Trophoblast cell (in vitro differentiated cells and primary cell): ENCODE measurements around the gene MX2.

Experiments
- DNase-seq, 2 donors: peaks; one replicate each; pipeline ENCODE4 v3.0.0-alpha.2; 2016
- H2AFZ ChIP-seq: 2 replicates; pipeline ENCODE4 v1.6.1; 2013; ENCODE audit warnings: low read length, moderate library complexity, mild to moderate bottlenecking; ENCODE audit not compliant: insufficient read depth, poor library complexity
- H2AK5ac ChIP-seq: 2 replicates; pipeline ENCODE4 v1.6.1; 2013; ENCODE audit warnings: mild to moderate bottlenecking, low read length
- H2BK120ac ChIP-seq: 2 replicates; pipeline ENCODE4 v1.6.1; 2013; ENCODE audit warnings: low read length, mild to moderate bottlenecking, moderate library complexity; ENCODE audit not compliant: insufficient read depth, poor library complexity
- H2BK12ac ChIP-seq: 2 replicates; pipeline ENCODE4 v1.6.1; 2013; ENCODE audit warnings: mild to moderate bottlenecking, low read length, moderate library complexity
- H2BK5ac ChIP-seq: 2 replicates; pipeline ENCODE4 v1.6.1; 2013; ENCODE audit warnings: low read length, low read depth, moderate library complexity, mild to moderate bottlenecking; ENCODE audit not compliant: poor library complexity
- H3K14ac ChIP-seq: 2 replicates; pipeline ENCODE4 v1.6.1; 2013; ENCODE audit warnings: mild to moderate bottlenecking, low read length
- H3K18ac ChIP-seq: 2 replicates; pipeline ENCODE4 v1.6.1; 2013; ENCODE audit warnings: mild to moderate bottlenecking, low read length
- H3K23ac ChIP-seq: 2 replicates; pipeline ENCODE4 v1.6.1; 2013; ENCODE audit warnings: low read length
- H3K27ac ChIP-seq: 2 replicates; pipeline ENCODE4 v1.5.1; 2013; ENCODE audit warnings: low read depth, mild to moderate bottlenecking, inconsistent platforms, low read length, moderate library complexity
- H3K27me3 ChIP-seq: 2 replicates; pipeline ENCODE4 v1.6.1; 2013; ENCODE audit warnings: inconsistent platforms, mild to moderate bottlenecking, low read length, moderate library complexity; ENCODE audit not compliant: insufficient read depth
- H3K36me3 ChIP-seq, 2 experiments: 1 replicate in 1 of 2; 2 replicates in 1 of 2; pipeline ENCODE4 v1.6.1; 2013; ENCODE audit warnings: low read length in 2 of 2, mild to moderate bottlenecking in 2 of 2, moderate library complexity in 1 of 2; ENCODE audit not compliant: insufficient read depth in 2 of 2, control insufficient read depth in 1 of 2
- H3K4ac ChIP-seq: 2 replicates; pipeline ENCODE4 v1.6.1; 2013; ENCODE audit warnings: low read depth, mild to moderate bottlenecking, low read length, moderate library complexity
- H3K4me1 ChIP-seq, 2 experiments: 1 replicate in 1 of 2; 2 replicates in 1 of 2; pipeline ENCODE4 v1.6.1; 2013; ENCODE audit warnings: low read length in 2 of 2, mild to moderate bottlenecking in 2 of 2, moderate library complexity in 1 of 2; ENCODE audit not compliant: insufficient read depth in 2 of 2, control insufficient read depth in 1 of 2
- H3K4me2 ChIP-seq: 2 replicates; pipeline ENCODE4 v1.6.1; 2013; ENCODE audit warnings: inconsistent platforms, mild to moderate bottlenecking, low read length, moderate library complexity
- H3K4me3 ChIP-seq: 2 replicates; pipeline ENCODE4 v1.5.1; 2013; ENCODE audit warnings: mild to moderate bottlenecking, low read depth, low read length, inconsistent platforms
- H3K79me1 ChIP-seq: one replicate; pipeline ENCODE4 v1.6.1; 2013; ENCODE audit warnings: low read length
- H3K79me2 ChIP-seq: 2 replicates; pipeline ENCODE4 v1.6.1; 2013; ENCODE audit warnings: low read length, mild to moderate bottlenecking; ENCODE audit not compliant: control insufficient read depth, insufficient read depth, poor library complexity
- H3K9ac ChIP-seq: 2 replicates; pipeline ENCODE4 v1.6.1; 2013; ENCODE audit warnings: mild to moderate bottlenecking, low read length
- H3K9me3 ChIP-seq: 2 replicates; pipeline ENCODE4 v1.6.1; 2013; ENCODE audit warnings: low read depth, mild to moderate bottlenecking, control low read depth, inconsistent platforms, low read length; ENCODE audit not compliant: insufficient read depth
- H4K12ac ChIP-seq: 2 replicates; pipeline ENCODE4 v1.6.1; 2013; ENCODE audit warnings: low read depth, mild to moderate bottlenecking, low read length, moderate library complexity
- H4K8ac ChIP-seq: 2 replicates; pipeline ENCODE4 v1.6.1; 2013; ENCODE audit warnings: low read depth, mild to moderate bottlenecking, low read length, moderate library complexity
- H4K91ac ChIP-seq: one replicate; pipeline ENCODE4 v1.6.1; 2013; ENCODE audit warnings: low read depth, mild to moderate bottlenecking, low read length, moderate library complexity
- WGBS: extraction: QIAGEN DNeasy Blood & Tissue Kit; methylation state at CpG from one replicate; pipeline ENCODE4 v1.1.7; 2013; ENCODE audit warnings: missing lambda C conversion rate; ENCODE audit not compliant: insufficient read length, insufficient coverage; ENCODE audit errors: extremely low coverage; 5-methylcytosine and 5-hydroxymethylcytosine counted together

The MX2 gene

DNA sequence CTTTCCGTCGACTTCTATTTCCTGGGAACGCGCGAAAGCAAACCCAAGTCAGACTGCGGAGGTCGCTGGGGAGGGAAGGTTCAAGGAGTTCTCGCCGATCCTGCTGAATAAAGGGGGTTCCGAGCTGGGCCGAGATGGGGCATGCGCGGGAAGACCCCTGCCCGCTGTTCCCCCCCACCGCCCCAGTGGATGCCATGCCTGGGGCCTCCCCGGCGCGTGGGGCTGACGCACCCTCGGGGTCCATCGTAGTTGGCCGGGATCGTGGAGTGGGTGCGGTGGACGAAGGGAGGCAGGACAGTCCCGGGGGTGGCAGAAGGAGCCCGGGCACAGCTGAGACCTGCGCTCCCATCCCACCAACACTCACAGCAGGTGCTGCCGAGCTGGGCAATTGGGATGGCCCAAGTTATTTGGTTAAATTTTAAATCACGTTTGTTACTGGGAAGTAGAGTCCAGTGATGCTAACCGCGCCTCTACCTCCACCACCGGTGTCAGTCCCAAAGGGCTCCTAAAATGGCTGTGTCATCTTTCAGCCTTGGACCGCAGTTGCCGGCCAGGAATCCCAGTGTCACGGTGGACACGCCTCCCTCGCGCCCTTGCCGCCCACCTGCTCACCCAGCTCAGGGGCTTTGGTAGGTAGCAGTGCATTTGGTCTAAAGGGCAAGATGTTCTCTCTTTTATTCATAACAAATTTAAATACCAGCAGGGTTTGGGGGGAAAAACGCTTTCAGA lies 65.0 kb downstream of the MX2 start:
- WGBS, result no CpG with 5 or more reads among the region's 41 CpGs
- no peak overlapping the region for H2BK12ac ChIP-seq
- H3K79me1 ChIP-seq, result no peaks in the 10 kb centered on the region
- H3K9ac ChIP-seq, result no peak overlapping the region
- no peak overlapping the region for H4K8ac ChIP-seq
- peaks cover 0 to 3% of the 10 kb centered on the region in 2 experiments for H3K4me1 ChIP-seq
- H3K23ac ChIP-seq, result no peak overlapping the region
- no peak overlapping the region for H3K27ac ChIP-seq
- H2BK120ac ChIP-seq, result no peak overlapping the region
- H3K9me3 ChIP-seq, result peaks cover 3% of the 10 kb centered on the region
- H4K12ac ChIP-seq, result no peak overlapping the region
- no peak overlapping the region for H3K4me3 ChIP-seq
- no peaks in the 10 kb centered on the region for H3K79me2 ChIP-seq
- H3K14ac ChIP-seq, result no peak overlapping the region
- no peak overlapping the region for H3K4me2 ChIP-seq
- no peak overlapping the region for H2BK5ac ChIP-seq
- no peak overlapping the region for H2AK5ac ChIP-seq
- no peak overlapping the region for H2AFZ ChIP-seq
- DNase-seq, result peak in 1 of 2 donors; percentile 4
- no peak overlapping the region for H3K4ac ChIP-seq
- H3K27me3 ChIP-seq, result peaks cover 13% of the 10 kb centered on the region
- no peak overlapping the region for H3K18ac ChIP-seq
- H3K36me3 ChIP-seq, result no peaks in the 10 kb centered on the region
- no peak overlapping the region for H4K91ac ChIP-seq

DNA sequence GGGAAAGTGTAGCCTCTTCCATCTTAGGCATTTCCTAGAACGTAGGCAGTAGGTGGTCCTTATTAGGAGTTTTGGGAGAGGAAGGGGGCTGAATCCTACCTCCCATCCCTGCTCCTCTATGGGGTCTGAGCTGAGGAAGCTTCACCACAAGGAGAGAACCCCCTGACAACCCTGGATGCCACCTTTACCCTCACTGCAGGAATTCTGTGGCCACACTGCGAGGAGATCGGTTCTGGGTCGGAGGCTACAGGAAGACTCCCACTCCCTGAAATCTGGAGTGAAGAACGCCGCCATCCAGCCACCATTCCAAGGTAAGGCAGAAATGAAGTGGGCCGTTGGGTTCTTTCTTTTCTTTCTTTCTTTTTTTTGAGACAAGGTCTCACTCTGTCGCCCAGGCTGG lies 65.7 kb downstream of the MX2 start:
- no peak overlapping the region for H3K4me3 ChIP-seq
- DNase-seq, result no peak
- no peak overlapping the region for H3K4ac ChIP-seq
- peak overlapping the region; percentile 10 for H3K9ac ChIP-seq
- H3K36me3 ChIP-seq, result no peaks in the 10 kb centered on the region
- no peak overlapping the region for H3K27ac ChIP-seq
- H3K18ac ChIP-seq, result no peak overlapping the region
- no CpG with 5 or more reads among the region's 8 CpGs for WGBS
- no peak overlapping the region for H3K23ac ChIP-seq
- H3K9me3 ChIP-seq, result peaks cover 3% of the 10 kb centered on the region
- H3K79me1 ChIP-seq, result no peaks in the 10 kb centered on the region
- no peak overlapping the region for H2BK12ac ChIP-seq
- H3K4me1 ChIP-seq, result peaks cover 0 to 3% of the 10 kb centered on the region in 2 experiments
- no peak overlapping the region for H3K4me2 ChIP-seq
- H2BK5ac ChIP-seq, result no peak overlapping the region
- no peak overlapping the region for H4K91ac ChIP-seq
- H2AK5ac ChIP-seq, result no peak overlapping the region
- no peak overlapping the region for H4K12ac ChIP-seq
- no peak overlapping the region for H4K8ac ChIP-seq
- no peaks in the 10 kb centered on the region for H3K79me2 ChIP-seq
- H3K14ac ChIP-seq, result no peak overlapping the region
- H3K27me3 ChIP-seq, result peaks cover 13% of the 10 kb centered on the region
- no peak overlapping the region for H2AFZ ChIP-seq
- H2BK120ac ChIP-seq, result no peak overlapping the region

DNA sequence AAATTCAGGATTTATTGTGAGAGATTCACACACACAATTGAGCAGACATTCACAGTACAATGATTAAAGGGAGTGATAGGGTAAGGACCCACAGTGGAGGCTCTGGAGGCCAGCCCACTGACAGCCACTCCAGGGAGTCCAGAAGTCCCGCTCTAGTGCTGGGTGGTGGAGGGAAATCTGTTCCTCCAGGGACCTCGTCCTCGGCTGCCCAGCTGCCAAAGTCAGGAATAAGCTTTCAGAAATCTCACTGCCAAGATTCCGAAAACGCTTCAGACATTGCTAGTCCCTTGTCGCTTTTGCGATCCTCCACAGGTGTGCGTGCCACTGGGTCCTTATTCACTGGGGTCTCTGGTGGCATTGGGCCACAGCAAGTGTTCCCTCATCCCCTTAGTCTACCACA lies 66.5 kb downstream of the MX2 start:
- Histone ChIP-seq H3K23ac (no peak overlapping the region), H2BK5ac (no peak overlapping the region)
- WGBS, result no CpG with 5 or more reads among the region's 8 CpGs

DNA sequence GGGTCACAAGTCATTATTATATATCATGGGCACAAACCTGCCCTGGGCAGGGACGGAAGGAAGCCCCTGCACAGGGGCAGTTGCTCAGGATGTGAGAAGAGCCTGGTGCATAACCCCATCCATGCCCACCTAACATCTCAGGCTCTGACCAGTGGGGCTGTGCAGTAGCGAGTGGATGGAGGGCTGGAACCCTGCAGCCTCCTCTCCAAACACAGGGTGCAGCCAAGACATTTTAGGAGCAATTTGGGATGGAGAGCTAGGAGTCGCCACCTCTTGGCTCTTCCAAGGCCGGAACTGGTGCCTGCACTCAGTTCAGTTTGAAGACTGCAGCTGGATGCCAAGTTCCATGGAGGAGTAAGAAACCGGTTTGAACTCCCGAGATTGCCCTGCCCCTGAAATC lies 67.0 kb downstream of the MX2 start:
- H4K91ac ChIP-seq, result no peak overlapping the region
- no peak overlapping the region for H3K23ac ChIP-seq
- no peak overlapping the region for H2AFZ ChIP-seq
- H3K79me1 ChIP-seq, result no peaks in the 10 kb centered on the region
- no peak overlapping the region for H2BK120ac ChIP-seq
- H3K4me2 ChIP-seq, result no peak overlapping the region
- no peak overlapping the region for H4K12ac ChIP-seq
- H3K4ac ChIP-seq, result no peak overlapping the region
- DNase-seq, result no peak
- H3K14ac ChIP-seq, result no peak overlapping the region
- peaks cover 2% of the 10 kb centered on the region for H3K9me3 ChIP-seq
- H2BK12ac ChIP-seq, result no peak overlapping the region
- H3K36me3 ChIP-seq, result no peaks in the 10 kb centered on the region
- H2AK5ac ChIP-seq, result no peak overlapping the region
- H4K8ac ChIP-seq, result no peak overlapping the region
- H3K27me3 ChIP-seq, result peaks cover 13% of the 10 kb centered on the region
- no CpG with 5 or more reads among the region's 6 CpGs for WGBS
- H3K79me2 ChIP-seq, result no peaks in the 10 kb centered on the region
- H3K18ac ChIP-seq, result no peak overlapping the region
- H2BK5ac ChIP-seq, result no peak overlapping the region
- H3K4me1 ChIP-seq, result peaks cover 0 to 3% of the 10 kb centered on the region in 2 experiments
- no peak overlapping the region for H3K4me3 ChIP-seq
- H3K27ac ChIP-seq, result no peak overlapping the region
- no peak overlapping the region for H3K9ac ChIP-seq

More for the DNA sequence above, 66.5 kb downstream of the MX2 start:
- peaks cover 3% of the 10 kb centered on the region for H3K9me3 ChIP-seq
- peaks cover 0 to 3% of the 10 kb centered on the region in 2 experiments for H3K4me1 ChIP-seq
- no peak overlapping the region for H3K9ac ChIP-seq
- no peak overlapping the region for H3K4me3 ChIP-seq
- no peak overlapping the region for H3K18ac ChIP-seq
- no peak overlapping the region for H3K4ac ChIP-seq
- H3K14ac ChIP-seq, result no peak overlapping the region
- no peak overlapping the region for H2AFZ ChIP-seq
- H2BK120ac ChIP-seq, result no peak overlapping the region
- H4K12ac ChIP-seq, result no peak overlapping the region
- no peaks in the 10 kb centered on the region for H3K79me1 ChIP-seq
- no peak overlapping the region for H4K8ac ChIP-seq
- H3K27me3 ChIP-seq, result peaks cover 13% of the 10 kb centered on the region
- H4K91ac ChIP-seq, result no peak overlapping the region
- no peak overlapping the region for H2BK12ac ChIP-seq
- H3K27ac ChIP-seq, result no peak overlapping the region
- H2AK5ac ChIP-seq, result no peak overlapping the region
- H3K36me3 ChIP-seq, result no peaks in the 10 kb centered on the region
- H3K4me2 ChIP-seq, result no peak overlapping the region
- no peaks in the 10 kb centered on the region for H3K79me2 ChIP-seq
- no peak for DNase-seq
